Stimulated activated CD4-positive, alpha-beta T cell treated with anti-CD3 and anti-CD28 coated beads, Interleukin-15, amount 100 ng/mL, for 24 hours (primary cell): ENCODE data around the gene TMEM254.

Source experiments
- DNase-seq: peaks from one replicate; pipeline ENCODE4 v3.0.0-alpha.2; 2020

The TMEM254 gene

GRCh38 chr10:80136134-80136571 lies 57.7 kb downstream of the TMEM254 start:
- DNase-seq = no peak

GRCh38 chr10:80137031-80137862 lies 58.8 kb downstream of the TMEM254 start:
- no peak for DNase-seq

GRCh38 chr10:80137920-80138319 lies 59.5 kb downstream of the TMEM254 start:
- no peak for DNase-seq

- no peak for DNase-seq
These were observed 60.8 kb downstream of the TMEM254 start for GRCh38 chr10:80139265-80139664.

- DNase-seq = no peak
These were observed 61.8 kb downstream of the TMEM254 start for GRCh38 chr10:80140251-80140650.

GRCh38 chr10:80141696-80142460 lies 63.4 kb downstream of the TMEM254 start:
- no peak for DNase-seq
